ENCODE data around the gene SLC6A13. TPM values are rescaled to one million over a fixed set of nuclear protein-coding genes. Genes with fewer than 3 reads are reported as not detected.

Gene SLC6A13
- total RNA-seq, 1 experiment from 2014 or later: not detected

- Mint-ChIP-seq H3K4me3 (no peak overlapping the region), H3K36me3 (ENCODE audit: insufficient read depth in 1 of 3, low read depth in 3 of 3) (no peaks in the 10 kb centered on the region; a peak in 2 of 7 replicates), H3K27ac (no peak overlapping the region), H3K4me1 (peaks cover 15 to 26% of the 10 kb centered on the region in 2 experiments), H3K27me3 (ENCODE audit: low read depth) (peaks cover 22% of the 10 kb centered on the region), H3K9me3 (peaks cover 2 to 5% of the 10 kb centered on the region in 2 experiments; a peak in 2 of 5 replicates)
- Histone ChIP-seq H3K4me2 (ENCODE audit: insufficient read depth, insufficient read length, low read length) (no peak overlapping the region), H3K4me1 (ENCODE audit: insufficient read depth, low read length) (0 out of 2 replicates have a peak, but pooled peaks cover 4% of the 10 kb centered on the region), H3K14ac (ENCODE audit: insufficient read depth, low read length) (no peak overlapping the region), H2BK5ac (ENCODE audit: insufficient read length, low read length) (no peak overlapping the region), H2BK12ac (ENCODE audit: insufficient read length, low read depth, low read length) (no peak overlapping the region), H3K79me2 (ENCODE audit: insufficient read depth, low read length) (no peaks in the 10 kb centered on the region), H3K27ac (ENCODE audit: insufficient read length, low read depth, low read length) (no peak overlapping the region), H3K27me3 (ENCODE audit: insufficient read depth, low read length) (0 out of 2 replicates have a peak, but pooled peaks cover 4% of the 10 kb centered on the region), H2BK20ac (ENCODE audit: low read depth, low read length, poor library complexity, severe bottlenecking) (no peak overlapping the region), H3K9me3 (ENCODE audit: control insufficient read depth, low read depth, low read length) (no peaks in the 10 kb centered on the region), H3K79me1 (ENCODE audit: insufficient read depth, low read depth, low read length, poor library complexity, severe bottlenecking) (no peaks in the 10 kb centered on the region), H3K23me2 (ENCODE audit: insufficient read length, low read depth, low read length, poor library complexity, severe bottlenecking) (no peaks in the 10 kb centered on the region), H2AFZ (ENCODE audit: low read length) (no peak overlapping the region), H2BK15ac (ENCODE audit: low read depth, low read length) (no peak overlapping the region), H2BK120ac (ENCODE audit: low read depth, low read length, poor library complexity, severe bottlenecking) (no peak overlapping the region), H3K23ac (ENCODE audit: insufficient read length, low read depth, low read length) (no peak overlapping the region), H4K8ac (replicated peaks; ENCODE audit: insufficient read length, low read depth, low read length) (no peak overlapping the region), H3K56ac (ENCODE audit: insufficient read length, low read depth, low read length) (no peak overlapping the region), H3K18ac (ENCODE audit: insufficient read length, low read depth, low read length) (no peak overlapping the region), H4K5ac (ENCODE audit: insufficient read length, low read depth, low read length) (no peak overlapping the region), H3T11ph (ENCODE audit: low read length) (no peak overlapping the region), H2AK5ac (ENCODE audit: insufficient read length, low read length) (no peak overlapping the region), H4K20me1 (ENCODE audit: control insufficient read depth, insufficient read depth, insufficient read length) (no peaks in the 10 kb centered on the region), H4K91ac (ENCODE audit: insufficient read length, low read depth, low read length) (no peak overlapping the region), H3K9ac (ENCODE audit: extremely low read depth, insufficient read length, low read length) (no peak overlapping the region), H3K4ac (ENCODE audit: low read depth, low read length) (no peak overlapping the region)
- WGBS (ENCODE audit: extremely low coverage, insufficient read length, low lambda C conversion rate): no CpG with 5 or more reads among the region's 10 CpGs
- DNase-seq: no peak
- TF ChIP-seq CTCF (conservative IDR thresholded peaks at IDR 0.05): no peak
These were observed 80.2 kb downstream of the SLC6A13 start for GRCh38 chr12:182381-182892.

All from H9 (cell line).